GM10266 (cell line): ENCODE measurements around the gene HNRNPM.
A peak's percentile ranks its signal among the peaks of the same experiment; 100 is the strongest.
"Not testable (repeated sequence)": the region's sequence is repeated elsewhere in the genome, so short reads cannot be mapped to it uniquely, and the experiment has no call there.

Experiments used
- DNase-seq: peaks from one replicate; pipeline ENCODE4 v3.0.0; 2012; ENCODE audit errors: extremely low spot score
- CTCF ChIP-seq: IDR thresholded peaks from 2 replicates; pipeline ENCODE4 v1.5.1; 2012; ENCODE audit warnings: mild to moderate bottlenecking, low read depth; ENCODE audit not compliant: control insufficient read depth, insufficient read depth; ENCODE audit errors: missing control alignments

Gene HNRNPM

GRCh38 chr19:8412783-8413628 is 31.8 kb upstream of the HNRNPM start, which contains the start of gene MARCHF2:
MARCHF2 (plus strand) TSS chr19:8413305; CDS start chr19:8421841, 8,536 bp downstream.
- DNase-seq = peak; percentile 100
- TF ChIP-seq CTCF = peak; percentile 63

DNA sequence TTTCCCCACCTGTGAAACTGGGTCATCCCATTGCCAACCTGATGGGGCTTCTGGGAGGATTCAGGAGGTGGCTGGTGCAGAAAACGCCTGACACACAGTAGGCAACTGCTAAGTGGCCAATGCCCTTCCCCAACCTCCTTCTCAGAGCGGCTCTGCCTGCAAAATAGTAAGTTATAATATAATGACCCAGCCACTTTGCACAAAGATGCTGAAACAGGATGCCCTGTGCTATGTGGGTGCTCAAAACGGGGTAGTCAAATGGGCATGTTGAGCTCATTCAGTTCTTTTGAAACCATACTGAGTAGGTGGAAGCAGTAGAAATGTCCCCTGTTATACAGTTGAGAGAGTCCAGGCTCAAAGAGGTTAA is 31.2 kb upstream of the HNRNPM start:
- no peak for TF ChIP-seq CTCF
- DNase-seq = no peak

- DNase-seq = no peak
- TF ChIP-seq CTCF = no peak
Measured at GRCh38 chr19:8416796-8417195, 28.0 kb upstream of the HNRNPM start.

GRCh38 chr19:8421484-8422461 is 23.0 kb upstream of the HNRNPM start:
- no peak for DNase-seq
- no peak for TF ChIP-seq CTCF

GRCh38 chr19:8423817-8424223 is 21.0 kb upstream of the HNRNPM start:
- TF ChIP-seq CTCF = no peak
- DNase-seq = no peak

DNA sequence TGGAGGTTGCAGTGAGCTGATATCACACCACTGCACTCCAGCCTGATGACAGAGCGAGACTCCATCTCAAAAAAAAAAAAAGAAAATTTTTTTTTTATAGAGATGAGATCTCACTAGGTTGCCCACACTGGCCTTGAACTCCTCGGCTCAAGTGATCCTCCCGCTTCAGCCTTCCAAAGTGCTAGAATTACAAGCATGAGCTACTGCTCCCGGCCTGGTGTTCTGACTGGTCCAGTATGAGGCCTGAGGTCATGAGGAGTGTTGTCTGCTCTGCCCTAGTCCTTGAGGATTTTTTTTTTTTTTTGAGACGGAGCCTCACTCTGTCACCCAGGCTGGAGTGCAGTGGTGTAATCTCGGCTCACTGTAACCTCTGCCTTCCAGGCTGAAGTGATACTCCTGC is 19.4 kb upstream of the HNRNPM start:
- DNase-seq = not testable (repeated sequence)

DNA sequence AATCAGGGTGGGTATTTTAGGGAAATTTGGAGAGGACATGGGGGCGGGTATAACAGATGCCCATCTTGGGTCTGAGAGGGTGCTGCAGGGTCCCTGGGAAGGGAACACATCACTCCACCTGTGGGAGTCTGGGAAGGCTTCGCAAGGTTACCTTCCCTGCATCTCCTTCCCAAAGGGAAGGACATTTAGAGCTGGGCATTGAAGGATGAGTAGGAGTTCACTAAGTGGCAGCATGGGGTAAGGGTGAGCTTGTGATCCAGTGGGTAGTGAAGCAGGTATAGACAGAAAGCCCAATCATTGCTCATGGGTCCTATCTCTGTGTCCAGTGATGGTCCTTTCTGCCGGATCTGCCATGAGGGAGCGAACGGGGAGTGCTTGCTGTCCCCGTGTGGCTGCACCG is 18.5 kb upstream of the HNRNPM start:
- TF ChIP-seq CTCF = no peak

More for the DNA sequence above, 18.5 kb upstream of the HNRNPM start:
- DNase-seq = no peak
